Activated CD4-positive, alpha-beta T cell treated with anti-CD3 and anti-CD28 coated beads for 36 hours (primary cell): Measurements from ENCODE around the gene NF2. TPM values are rescaled to one million over a fixed set of nuclear protein-coding genes. Genes with fewer than 3 reads are reported as not detected.
"Not testable (repeated sequence)": the region's sequence is repeated elsewhere in the genome, so short reads cannot be mapped to it uniquely, and the experiment has no call there.

Experiments used
- ATAC-seq: fragments of 200-7000 bp; cut with Tn5 transposase; one replicate; pipeline ENCODE4 v1.10.0; 2021; ENCODE audit warnings: mild to moderate bottlenecking, moderate library complexity
- CTCF ChIA-PET: fragments of 350-600 bp; sonication (Branson Sonifier 250); formaldehyde crosslinking; loops from one replicate; lab custom pipeline; 2021; ENCODE audit warnings: antibody characterized with exemption; lab: Charles Lee
- POLR2A ChIA-PET: fragments of 350-600 bp; sonication (Branson Sonifier 250); formaldehyde crosslinking; loops from one replicate; lab custom pipeline; 2021; ENCODE audit warnings: antibody characterized with exemption, inconsistent platforms; lab: Charles Lee
- DNase-seq: peaks from one replicate; pipeline ENCODE4 v3.0.0-alpha.2; 2020
- H3K27ac Mint-ChIP-seq: one replicate; pipeline ENCODE4 v1.8.0; 2021; ENCODE audit warnings: mixed read lengths
- H3K27me3 Mint-ChIP-seq: one replicate; pipeline ENCODE4 v1.8.0; 2021; ENCODE audit warnings: mixed read lengths
- H3K36me3 Mint-ChIP-seq: one replicate; pipeline ENCODE4 v1.8.0; 2021; ENCODE audit warnings: low read depth, mixed read lengths
- H3K4me1 Mint-ChIP-seq: one replicate; pipeline ENCODE4 v1.8.0; 2021; ENCODE audit warnings: mixed read lengths
- H3K4me3 Mint-ChIP-seq: one replicate; pipeline ENCODE4 v1.8.0; 2021; ENCODE audit warnings: mild to moderate bottlenecking, moderate library complexity, mixed read lengths
- H3K9me3 Mint-ChIP-seq: one replicate; pipeline ENCODE4 v1.8.0; 2021; ENCODE audit warnings: low read depth, mixed read lengths
- intact Hi-C, 2 experiments: fragments of 100-400 bp; cut with DNase I in 1 of 2; cut with micrococcal nuclease in 1 of 2; formaldehyde crosslinking; loops; one replicate each; pipeline versions ENCODE4 v1.14.2 to v1.15.1; 2022 to 2024; cut with DNase I, micrococcal nuclease
- total RNA-seq, 2 experiments: library from RNA; stranded (reverse); gene quantifications; one replicate each; pipeline ENCODE4 v1.2.3, GENCODE V29; 2021

NF2 gene
- 10 to 100 TPM; 40.2 to 43.1 TPM for total RNA-seq

DNA sequence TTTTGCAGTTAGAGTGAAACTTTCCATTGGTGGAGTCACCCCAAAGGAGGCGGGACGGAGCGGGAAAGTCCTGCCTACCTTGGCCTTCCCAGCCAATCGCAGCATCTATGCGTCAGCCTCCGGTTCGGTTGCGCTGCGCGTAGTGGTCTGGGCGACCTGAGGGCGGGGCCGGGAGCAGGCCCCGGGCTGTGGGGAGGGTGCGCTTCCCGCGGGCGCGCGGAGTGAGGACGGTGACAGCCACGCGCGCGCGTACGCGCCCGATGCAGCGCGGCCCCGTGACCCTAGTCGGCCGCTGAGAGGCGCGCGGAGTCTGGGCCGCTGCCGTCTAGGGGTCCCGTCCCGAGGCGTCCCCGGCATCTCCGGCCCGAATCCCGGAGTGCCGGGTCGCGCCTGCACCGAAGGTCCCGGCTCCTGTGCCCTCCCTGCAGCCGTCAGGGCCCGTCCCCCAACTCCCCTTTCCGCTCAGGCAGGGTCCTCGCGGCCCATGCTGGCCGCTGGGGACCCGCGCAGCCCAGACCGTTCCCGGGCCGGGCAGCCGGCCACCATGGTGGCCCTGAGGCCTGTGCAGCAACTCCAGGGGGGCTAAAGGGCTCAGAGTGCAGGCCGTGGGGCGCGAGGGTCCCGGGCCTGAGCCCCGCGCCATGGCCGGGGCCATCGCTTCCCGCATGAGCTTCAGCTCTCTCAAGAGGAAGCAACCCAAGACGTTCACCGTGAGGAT lies at the start of gene NF2:
Gene NF2, plus strand, starts transcription at position 276 of the 718 bp plus-strand sequence. Its CDS starts 366 bp downstream, at position 642.
- Mint-ChIP-seq H3K27me3 (no peaks in the 10 kb centered on the region), H3K36me3 (peaks cover 1% of the 10 kb centered on the region), H3K4me1 (peaks cover 29% of the 10 kb centered on the region), H3K4me3 (peak within 1 kb of the TSS; percentile 92), H3K27ac (peak within 1 kb of the TSS; percentile 97), H3K9me3 (no peaks in the 10 kb centered on the region)
- DNase-seq, result peak; percentile 99
- intact Hi-C loops, result loop anchor here (1.0 to 10.0 kb wide), 15 partner anchors 19 to 1364 kb away; partner anchors contain the start of genes ASCC2 (in 2 of the 2), AP1B1 (in 1 of the 2), MORC2 (in 1 of the 2) and MTMR3 (in 1 of the 2)
- ATAC-seq, result peak; percentile 97
- ChIA-PET POLR2A (interaction anchor here (0.6 to 1.8 kb wide), 2 partner anchors 50 to 543 kb away, joined by 3 to 9 read pairs; partner anchors contain the start of gene THOC5), CTCF (interaction anchor here (0.6 to 5.1 kb wide), 7 partner anchors 15 to 314 kb away, joined by 3 to 44 read pairs (median 3); partner anchors contain the start of gene MTMR3)

DNA sequence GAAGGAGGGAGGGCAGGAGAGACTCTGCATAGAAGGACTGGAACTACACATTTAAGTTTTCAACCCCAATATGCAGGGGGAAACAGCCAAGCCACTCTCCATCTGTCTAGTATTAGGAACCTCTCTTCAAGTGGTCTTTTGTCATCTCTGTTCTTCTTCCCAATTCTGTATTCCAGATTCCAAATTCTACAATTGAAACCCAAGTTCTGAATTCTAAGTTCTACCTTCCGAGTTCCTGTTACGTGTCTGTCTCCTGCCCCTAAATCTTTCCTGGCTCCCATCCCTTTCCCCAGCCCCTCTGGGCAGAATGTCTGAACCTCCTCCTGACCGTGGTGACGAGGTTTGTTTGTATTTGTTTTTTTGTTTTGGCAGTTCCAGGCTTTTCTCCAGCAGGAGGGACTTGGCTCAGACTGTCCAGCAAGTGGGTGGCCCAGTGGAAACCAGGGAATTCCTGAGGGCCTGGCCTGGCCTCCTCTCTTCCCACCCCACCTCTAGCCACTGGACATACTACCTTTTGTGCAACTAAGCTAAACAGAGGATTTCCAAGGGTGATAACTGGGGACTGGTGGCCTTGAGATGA lies 48.3 kb upstream of the NF2 start:
- H3K27ac Mint-ChIP-seq, result peak overlapping the region; percentile 30
- POLR2A ChIA-PET, result no interaction called here
- CTCF ChIA-PET, result interaction anchor here (0.6 kb wide), 1 partner anchor 16 kb away, joined by 4 read pairs; no protein-coding TSS in a partner anchor

GRCh38 chr22:29559030-29559429 lies 44.4 kb upstream of the NF2 start:
- Mint-ChIP-seq H3K36me3 (peaks cover 24% of the 10 kb centered on the region), H3K4me1 (peaks cover 2% of the 10 kb centered on the region), H3K27me3 (no peaks in the 10 kb centered on the region), H3K27ac (no peak overlapping the region), H3K9me3 (no peaks in the 10 kb centered on the region), H3K4me3 (no peak overlapping the region)
- intact Hi-C loops, result no loop called here
- no peak for DNase-seq
- ATAC-seq, result no peak
- ChIA-PET CTCF (no interaction called here), POLR2A (no interaction called here)

More for the DNA sequence above, 48.3 kb upstream of the NF2 start:
- intact Hi-C loops, result no loop called here
- ATAC-seq (no peak), DNase-seq (no peak)
- Mint-ChIP-seq H3K36me3 (peaks cover 28% of the 10 kb centered on the region), H3K27me3 (no peaks in the 10 kb centered on the region), H3K4me3 (no peak overlapping the region), H3K4me1 (peaks cover 7% of the 10 kb centered on the region), H3K9me3 (no peaks in the 10 kb centered on the region)

GRCh38 chr22:29559853-29560252 lies 43.6 kb upstream of the NF2 start:
- Mint-ChIP-seq H3K36me3 (peaks cover 22% of the 10 kb centered on the region), H3K9me3 (no peaks in the 10 kb centered on the region), H3K4me1 (no peaks in the 10 kb centered on the region), H3K4me3 (no peak overlapping the region), H3K27me3 (no peaks in the 10 kb centered on the region), H3K27ac (no peak overlapping the region)
- ATAC-seq (no peak), DNase-seq (no peak)
- intact Hi-C loops, result no loop called here
- ChIA-PET POLR2A (no interaction called here), CTCF (no interaction called here)

- intact Hi-C loops, result no loop called here
- peaks cover 18% of the 10 kb centered on the region for H3K36me3 Mint-ChIP-seq
- H3K27me3 Mint-ChIP-seq, result no peaks in the 10 kb centered on the region
- H3K27ac Mint-ChIP-seq, result no peak overlapping the region
- CTCF ChIA-PET, result no interaction called here
- H3K9me3 Mint-ChIP-seq, result no peaks in the 10 kb centered on the region
- DNase-seq, result no peak
- H3K4me1 Mint-ChIP-seq, result no peaks in the 10 kb centered on the region
- POLR2A ChIA-PET, result interaction anchor here (1.2 kb wide), 1 partner anchor 18 kb away, joined by 3 read pairs; no protein-coding TSS in a partner anchor
- no peak overlapping the region for H3K4me3 Mint-ChIP-seq
- no peak for ATAC-seq
These were observed 39.6 kb upstream of the NF2 start for GRCh38 chr22:29563652-29564460.

GRCh38 chr22:29566513-29566912 lies 36.9 kb upstream of the NF2 start:
- H3K4me1 Mint-ChIP-seq, H3K9me3 Mint-ChIP-seq, DNase-seq, ATAC-seq, H3K27ac Mint-ChIP-seq, intact Hi-C loops, POLR2A ChIA-PET, H3K4me3 Mint-ChIP-seq, H3K27me3 Mint-ChIP-seq: not testable (repeated sequence)
- CTCF ChIA-PET, result interaction anchor here (1.9 kb wide), 1 partner anchor 23 kb away, joined by 5 read pairs; no protein-coding TSS in a partner anchor
- H3K36me3 Mint-ChIP-seq, result peaks cover 10% of the 10 kb centered on the region

DNA sequence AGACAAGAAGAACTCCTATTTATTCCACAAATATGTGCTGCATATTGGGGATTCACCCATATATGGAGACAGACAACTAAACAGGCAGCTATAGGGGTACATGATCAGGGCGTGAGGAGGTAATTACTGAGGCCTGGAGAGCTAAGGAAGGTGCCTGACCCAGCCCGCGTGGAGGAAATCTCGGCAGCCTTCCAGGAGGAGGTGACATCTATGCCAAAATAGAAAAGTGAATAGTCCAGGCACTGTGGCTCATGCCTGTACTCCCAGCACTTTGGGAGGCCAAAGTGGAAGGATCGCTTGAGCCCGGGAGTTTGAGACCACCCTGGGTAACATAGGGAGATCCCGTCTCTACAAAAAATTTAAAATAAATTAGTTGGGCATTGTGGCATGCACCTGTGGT lies 36.1 kb upstream of the NF2 start:
- ATAC-seq (no peak), DNase-seq (no peak)
- Mint-ChIP-seq H3K27ac (no peak overlapping the region), H3K27me3 (no peaks in the 10 kb centered on the region), H3K36me3 (peaks cover 8% of the 10 kb centered on the region), H3K4me1 (no peaks in the 10 kb centered on the region), H3K9me3 (no peaks in the 10 kb centered on the region), H3K4me3 (no peak overlapping the region)
- CTCF ChIA-PET, result interaction anchor here (1.9 kb wide), 1 partner anchor 23 kb away, joined by 5 read pairs; no protein-coding TSS in a partner anchor
- intact Hi-C loops, result no loop called here
- POLR2A ChIA-PET, result interaction anchor here (1.1 kb wide), 1 partner anchor 8 kb away, joined by 5 read pairs; no protein-coding TSS in a partner anchor

DNA sequence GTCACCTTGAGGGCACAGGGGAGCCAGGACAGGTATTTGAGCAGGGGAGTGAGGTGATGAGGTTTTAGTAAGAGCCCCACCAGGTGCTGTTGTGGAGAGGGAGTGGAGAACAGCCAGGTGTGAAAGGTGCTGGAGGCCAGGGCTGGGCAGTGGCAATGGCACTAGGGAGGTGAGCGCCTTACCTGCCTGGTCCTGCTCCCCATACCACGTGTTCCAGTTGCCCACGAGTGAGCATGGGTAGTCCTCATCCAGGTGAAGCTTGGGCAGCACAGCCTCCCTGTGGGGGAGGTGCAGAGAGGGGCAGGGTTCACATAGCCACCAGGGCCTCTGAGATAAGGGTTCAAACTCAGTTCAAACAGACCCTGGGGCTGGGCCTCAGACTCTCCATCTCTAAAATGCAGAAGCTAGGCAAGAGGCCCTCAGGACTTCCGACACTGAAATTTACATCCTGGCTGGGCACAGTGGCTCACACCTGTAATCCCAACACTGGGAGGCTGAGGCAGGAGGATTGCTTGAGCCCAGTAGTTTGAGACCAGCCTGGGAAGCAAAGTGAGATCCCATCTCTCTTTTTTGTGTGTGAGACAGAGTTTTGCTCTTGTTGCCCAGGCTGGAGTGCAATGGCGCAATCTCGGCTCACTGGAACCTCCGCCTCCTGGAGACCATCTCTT lies 34.3 kb upstream of the NF2 start:
- Mint-ChIP-seq H3K27me3 (no peaks in the 10 kb centered on the region), H3K9me3 (no peaks in the 10 kb centered on the region), H3K27ac (no peak overlapping the region), H3K36me3 (peaks cover 5% of the 10 kb centered on the region), H3K4me3 (no peak overlapping the region), H3K4me1 (no peaks in the 10 kb centered on the region)
- intact Hi-C loops, result no loop called here
- no peak for ATAC-seq
- no peak for DNase-seq
- POLR2A ChIA-PET, result no interaction called here
- CTCF ChIA-PET, result no interaction called here

DNA sequence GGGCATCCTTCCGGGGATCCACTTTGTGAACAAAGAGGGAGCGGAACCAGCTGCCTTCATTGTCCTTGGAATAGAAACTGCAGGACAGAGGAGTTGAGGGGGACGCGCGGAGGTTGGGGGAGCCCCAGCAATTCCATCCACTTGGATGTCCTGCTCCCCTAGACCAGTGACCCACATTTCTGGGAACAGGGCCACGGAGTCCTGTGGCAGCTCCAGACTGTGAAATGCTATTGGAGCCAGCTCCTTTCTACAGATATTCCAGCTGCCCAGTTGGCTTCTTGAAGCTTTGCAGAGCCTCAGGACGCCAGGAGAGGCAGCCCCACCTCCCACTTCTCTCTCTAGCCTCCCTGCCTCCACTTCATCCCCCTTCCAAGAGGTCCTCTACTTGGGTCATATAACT lies 33.0 kb upstream of the NF2 start:
- Mint-ChIP-seq H3K4me3 (no peak overlapping the region), H3K36me3 (peaks cover 5% of the 10 kb centered on the region), H3K27ac (no peak overlapping the region), H3K4me1 (no peaks in the 10 kb centered on the region), H3K9me3 (no peaks in the 10 kb centered on the region), H3K27me3 (no peaks in the 10 kb centered on the region)
- ChIA-PET POLR2A (no interaction called here), CTCF (no interaction called here)
- intact Hi-C loops, result no loop called here
- no peak for ATAC-seq
- no peak for DNase-seq

- H3K27me3 Mint-ChIP-seq, result no peaks in the 10 kb centered on the region
- ATAC-seq (no peak), DNase-seq (no peak)
- no peaks in the 10 kb centered on the region for H3K4me1 Mint-ChIP-seq
- H3K9me3 Mint-ChIP-seq, result no peaks in the 10 kb centered on the region
- no peak overlapping the region for H3K4me3 Mint-ChIP-seq
- intact Hi-C loops, result no loop called here
- H3K36me3 Mint-ChIP-seq, result peaks cover 5% of the 10 kb centered on the region
- no peak overlapping the region for H3K27ac Mint-ChIP-seq
- POLR2A ChIA-PET, result no interaction called here
- CTCF ChIA-PET, result no interaction called here
These were observed 32.4 kb upstream of the NF2 start for GRCh38 chr22:29570912-29571549.
